Cardiac ventricle fibroblast (primary cell): ENCODE results near the gene ABCB1. TPM values are rescaled to one million over a fixed set of nuclear protein-coding genes. Genes with fewer than 3 reads are reported as not detected.

Experiments used
- total RNA-seq: library from RNA; depleted of rRNA; stranded (reverse); fragments of >200 nt; gene quantifications from 2 replicates; pipeline ENCODE4 v1.2.3, GENCODE V29; 2015

The ABCB1 gene
- 0.29 TPM in 1 of 2 replicates, not detected in the other for total RNA-seq

DNA sequence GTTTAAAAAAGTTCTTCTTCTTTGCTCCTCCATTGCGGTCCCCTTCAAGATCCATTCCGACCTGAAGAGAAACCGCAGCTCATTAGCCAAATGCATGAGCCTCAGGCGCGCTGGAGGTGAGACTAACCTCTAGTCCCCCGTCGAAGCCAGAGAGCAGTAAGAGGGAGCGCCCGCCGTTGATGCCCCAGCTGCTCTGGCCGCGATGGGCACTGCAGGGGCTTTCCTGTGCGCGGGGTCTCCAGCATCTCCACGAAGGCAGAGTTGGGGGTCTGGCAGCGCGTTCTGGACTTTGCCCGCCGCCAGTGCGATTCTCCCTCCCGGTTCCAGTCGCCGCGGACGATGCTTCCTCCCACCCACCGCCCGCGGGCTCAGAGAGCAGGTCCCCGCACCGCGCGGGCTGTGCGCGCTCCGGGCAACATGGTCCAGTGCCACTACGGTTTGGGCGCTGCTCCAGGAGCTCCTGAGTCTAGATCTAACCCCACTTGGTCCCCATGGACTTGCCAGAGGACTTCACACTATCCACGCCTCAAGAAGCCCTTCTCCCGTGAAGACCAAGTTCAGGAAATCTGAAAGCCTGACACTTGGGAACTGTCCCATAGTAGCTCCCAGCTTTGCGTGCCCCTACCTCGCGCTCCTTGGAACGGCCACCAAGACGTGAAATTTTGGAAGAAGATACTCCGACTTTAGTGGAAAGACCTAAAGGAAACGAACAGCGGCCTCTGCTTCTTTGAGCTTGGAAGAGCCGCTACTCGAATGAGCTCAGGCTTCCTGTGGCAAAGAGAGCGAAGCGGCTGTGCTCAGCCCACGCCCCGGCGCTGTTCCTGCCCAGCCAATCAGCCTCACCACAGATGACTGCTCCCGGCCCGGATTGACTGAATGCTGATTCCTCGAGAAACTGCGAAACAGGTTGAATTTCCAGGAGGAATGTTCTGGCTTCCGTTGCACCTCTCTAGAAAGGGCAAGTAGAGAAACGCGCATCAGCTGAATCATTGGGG, at the start of gene ABCB1:
Gene ABCB1 (minus strand): TSS at position 755 of the 995 bp plus-strand sequence. CDS start 700 bp downstream, at position 55.

GRCh38 chr7:87475359-87476178, 125.1 kb downstream of the ABCB1 start, which contains the start of gene ABCB4:
Gene ABCB4 (minus strand): TSS chr7:87475680. CDS start chr7:87475465, 215 bp downstream.

Other genes starting within 250 kb of the ABCB1 start
- not detected in 2 replicates for gene ABCB4, start 125.2 kb downstream of the ABCB1 start, total RNA-seq
- not detected in 2 replicates for gene RUNDC3B, start 27.5 kb upstream of the ABCB1 start, total RNA-seq